Stimulated activated CD4-positive, alpha-beta T cell treated with anti-CD3 and anti-CD28 coated beads, TNF-alpha, amount 100 ng/mL, for 4 hours (primary cell): ENCODE data around the gene STPG1.

Source experiments
- DNase-seq, 3 experiments: peaks; one replicate each; pipeline ENCODE4 v3.0.0-alpha.2; 2020; ENCODE audit warnings: low read depth in 3 of 3

STPG1 gene

GRCh38 chr1:24373044-24373443 is 40.5 kb downstream of the STPG1 start:
- DNase-seq = no peak

GRCh38 chr1:24369801-24370200 is 43.8 kb downstream of the STPG1 start:
- DNase-seq = no peak

GRCh38 chr1:24369199-24369598 is 44.4 kb downstream of the STPG1 start:
- DNase-seq = no peak

GRCh38 chr1:24366707-24367106 is 46.9 kb downstream of the STPG1 start:
- no peak for DNase-seq

- DNase-seq = no peak
Observed at GRCh38 chr1:24364975-24365678, 48.5 kb downstream of the STPG1 start.

GRCh38 chr1:24364605-24364974 is 49.0 kb downstream of the STPG1 start:
- DNase-seq = no peak

GRCh38 chr1:24363994-24364393 is 49.6 kb downstream of the STPG1 start:
- DNase-seq = no peak

- no peak for DNase-seq
Observed at GRCh38 chr1:24362982-24363614, 50.5 kb downstream of the STPG1 start.

GRCh38 chr1:24362396-24362795 is 51.2 kb downstream of the STPG1 start:
- no peak for DNase-seq

GRCh38 chr1:24361811-24362210 is 51.8 kb downstream of the STPG1 start:
- no peak for DNase-seq

GRCh38 chr1:24360681-24361080 is 52.9 kb downstream of the STPG1 start:
- no peak for DNase-seq

GRCh38 chr1:24357038-24357437 is 56.5 kb downstream of the STPG1 start:
- DNase-seq = no peak

GRCh38 chr1:24355466-24355865 is 58.1 kb downstream of the STPG1 start:
- no peak for DNase-seq

GRCh38 chr1:24353292-24353891 is 60.2 kb downstream of the STPG1 start:
- DNase-seq = no peak

GRCh38 chr1:24351918-24352627 is 61.5 kb downstream of the STPG1 start:
- DNase-seq = peak in 1 of 3 experiments; percentile 21

- no peak for DNase-seq
Observed at GRCh38 chr1:24351247-24351646, 62.3 kb downstream of the STPG1 start.

- peak in 1 of 3 experiments; percentile 3 for DNase-seq
Observed at GRCh38 chr1:24349891-24350290, 63.7 kb downstream of the STPG1 start.

GRCh38 chr1:24348196-24348595 is 65.4 kb downstream of the STPG1 start:
- no peak for DNase-seq

GRCh38 chr1:24347159-24347934 is 66.2 kb downstream of the STPG1 start:
- DNase-seq = no peak

GRCh38 chr1:24345334-24345733 is 68.2 kb downstream of the STPG1 start:
- no peak for DNase-seq

- DNase-seq = no peak
Observed at GRCh38 chr1:24344090-24344742, 69.4 kb downstream of the STPG1 start.
